Lung (tissue), 16 donors: ENCODE data around the gene CLEC6A. TPM values are rescaled to one million over a fixed set of nuclear protein-coding genes. Genes with fewer than 3 reads are reported as not detected.
"Not testable (repeated sequence)": the region's sequence is repeated elsewhere in the genome, so short reads cannot be mapped to it uniquely, and the experiment has no call there.

Experiments used
- ATAC-seq: fragments of 200-7000 bp; cut with Tn5 transposase; one replicate; pipeline ENCODE4 v1.9.1; 2020; ENCODE audit warnings: moderate number of reproducible peaks; ENCODE audit not compliant: insufficient read depth, low FRiP score
- DNase-seq, 3 donors: peaks; one replicate each; pipeline ENCODE4 v3.0.0-alpha.2; 2013 to 2017
- H3K27ac ChIP-seq, 2 donors: one replicate each; pipeline ENCODE4 v1.5.1; 2013; ENCODE audit warnings: mild to moderate bottlenecking in 2 of 2, moderate library complexity in 2 of 2, control low read depth in 1 of 2, inconsistent platforms in 1 of 2, low read depth in 1 of 2, low read length in 1 of 2
- H3K27me3 ChIP-seq, 3 donors: one replicate each; pipeline ENCODE4 v1.5.1; 2013; ENCODE audit warnings: low read length in 2 of 3; ENCODE audit not compliant: control insufficient read depth in 3 of 3, insufficient read depth in 3 of 3
- H3K36me3 ChIP-seq, 4 donors: one replicate each; pipeline ENCODE4 v1.5.1; 2013; ENCODE audit warnings: low read length in 4 of 4, mild to moderate bottlenecking in 1 of 4, moderate library complexity in 1 of 4; ENCODE audit not compliant: control insufficient read depth in 4 of 4, insufficient read depth in 4 of 4
- H3K4me1 ChIP-seq, 5 donors: one replicate each; pipeline ENCODE4 v1.5.1; 2013; ENCODE audit warnings: low read length in 5 of 5, mild to moderate bottlenecking in 2 of 5, moderate library complexity in 1 of 5; ENCODE audit not compliant: control insufficient read depth in 5 of 5, insufficient read depth in 5 of 5
- H3K4me3 ChIP-seq: one replicate; pipeline ENCODE4 v1.5.1; 2013; ENCODE audit warnings: mild to moderate bottlenecking, control low read depth, moderate library complexity
- H3K9ac ChIP-seq, 2 donors: one replicate each; pipeline ENCODE4 v1.5.1; 2013; ENCODE audit warnings: low read length in 2 of 2, control low read depth in 1 of 2; ENCODE audit not compliant: insufficient read depth in 1 of 2
- H3K9me3 ChIP-seq, 4 donors: one replicate each; pipeline ENCODE4 v1.5.1; 2013; ENCODE audit warnings: low read length in 3 of 4, mild to moderate bottlenecking in 1 of 4, moderate library complexity in 1 of 4; ENCODE audit not compliant: control insufficient read depth in 4 of 4, insufficient read depth in 3 of 4
- CTCF ChIP-seq: IDR thresholded peaks from 2 replicates; pipeline ENCODE4 v1.5.1; 2012; ENCODE audit warnings: mild to moderate bottlenecking; ENCODE audit errors: control extremely low read depth, extremely low read depth
- WGBS, 2 donors: extraction: QIAGEN DNeasy Blood & Tissue Kit; methylation state at CpG; one replicate each; pipeline ENCODE4 v1.1.7; 2013; 5-methylcytosine and 5-hydroxymethylcytosine counted together
- long read RNA-seq, 5 donors: transcript quantifications; one replicate each; lab custom pipeline, GENCODE V29; 2026
- polyA plus RNA-seq, 2 donors: library from polyadenylated mRNA; stranded (reverse); fragments of 200-250 nt; gene quantifications; one replicate each; pipeline ENCODE4 v1.2.1, GENCODE V29; 2013
- total RNA-seq, 2 donors: library from RNA; depleted of rRNA in 1 of 2; stranded (reverse); fragments of >200 nt in 1 of 2; gene quantifications; one replicate each; pipeline ENCODE4 v1.2.1, GENCODE V29; 2014 to 2021
- donor health status: control.
- donor health status: control.
- donor health status: Bipolar disorder and iron deficiency.
- donor health status: healthy.
- donor health status: DM: yes; HTN: yes; CAD: no.

The CLEC6A gene
- total RNA-seq (1 to 10 TPM in 1 of 2 donors, under 1 TPM in 1; 0.31 to 1.1 TPM), polyA plus RNA-seq (1 to 10 TPM in 1 of 2 donors, under 1 TPM in 1; 0.20 to 2.0 TPM)
- long read RNA-seq, donor 1: 0 reads
- long read RNA-seq, donor 2: 0 reads
- long read RNA-seq, donor 3: 0 reads
- long read RNA-seq, donor 4: 0 reads
- long read RNA-seq, donor 5: 0 reads

DNA sequence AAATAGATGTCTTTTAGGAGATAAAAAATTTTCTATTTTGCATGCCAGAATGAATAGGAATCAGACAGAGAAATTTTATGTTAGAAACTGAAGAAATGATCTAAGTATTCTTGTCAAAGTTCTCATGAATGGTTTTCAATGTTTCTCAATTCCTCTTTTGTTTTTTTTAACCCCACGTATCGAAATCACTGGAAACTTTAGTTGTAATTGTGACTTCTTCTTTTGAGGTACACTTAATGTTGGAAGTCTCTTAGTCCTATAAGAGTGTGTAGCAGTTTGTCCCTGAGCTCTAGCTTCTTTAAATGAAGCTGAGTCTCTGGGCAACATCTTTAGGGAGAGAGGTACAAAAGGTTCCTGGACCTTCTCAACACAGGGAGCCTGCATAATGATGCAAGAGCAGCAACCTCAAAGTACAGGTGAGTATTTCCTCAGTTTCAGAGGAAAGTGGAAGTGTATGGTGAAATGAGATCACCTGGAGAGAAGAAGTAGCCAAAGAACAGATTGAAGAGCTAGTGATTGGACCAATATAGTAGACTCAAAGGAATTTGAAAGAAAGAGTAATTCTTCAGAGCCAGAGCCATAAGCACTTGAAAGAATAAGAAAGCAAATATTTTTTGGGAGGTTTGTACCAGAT is at the start of gene CLEC6A:
Gene CLEC6A (plus strand): TSS at position 236 of the 634 bp plus-strand sequence. CDS start 150 bp downstream, at position 386.
- Histone ChIP-seq H3K9ac (no peak within 1 kb of the TSS), H3K27ac (no peak within 1 kb of the TSS), H3K4me3 (no peak within 1 kb of the TSS), H3K9me3 (no peaks in the 10 kb centered on the region), H3K4me1 (no peaks in the 10 kb centered on the region), H3K36me3 (no peaks in the 10 kb centered on the region), H3K27me3 (peaks cover 0 to 6% (median 0%) of the 10 kb centered on the region in 3 donors)
- ATAC-seq (no peak), DNase-seq (no peak)
- no peak for TF ChIP-seq CTCF
- 38 to 64% methylated on average over 2 of the region's 2 CpGs for WGBS, 2 donors

DNA sequence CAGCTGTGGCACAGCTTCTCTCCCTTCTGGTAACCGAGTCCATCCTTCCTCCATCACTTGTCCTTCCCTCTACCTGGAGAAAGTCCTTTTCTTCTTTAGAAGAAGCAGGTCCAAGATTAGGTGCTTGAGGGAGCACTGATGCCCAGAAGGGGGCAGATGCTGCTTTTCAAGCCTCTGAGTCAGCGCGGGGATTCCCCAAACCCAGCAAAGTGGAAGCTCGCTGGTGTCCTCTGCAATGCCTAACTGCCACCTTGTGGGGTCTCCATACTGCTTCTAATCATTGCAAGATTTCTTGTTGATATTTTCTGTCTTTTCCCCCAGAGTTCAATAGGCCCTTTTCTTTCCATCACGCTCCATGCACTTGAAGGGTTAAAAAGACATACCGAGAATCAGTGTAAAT is 36.2 kb upstream of the CLEC6A start:
- H3K9me3 ChIP-seq, H3K27me3 ChIP-seq, DNase-seq, H3K4me3 ChIP-seq, H3K36me3 ChIP-seq, H3K27ac ChIP-seq, H3K4me1 ChIP-seq, H3K9ac ChIP-seq, ATAC-seq: not testable (repeated sequence)
- peak; percentile 3 for TF ChIP-seq CTCF
- WGBS, 2 donors: no CpG with 5 or more reads among the region's 6 CpGs

DNA sequence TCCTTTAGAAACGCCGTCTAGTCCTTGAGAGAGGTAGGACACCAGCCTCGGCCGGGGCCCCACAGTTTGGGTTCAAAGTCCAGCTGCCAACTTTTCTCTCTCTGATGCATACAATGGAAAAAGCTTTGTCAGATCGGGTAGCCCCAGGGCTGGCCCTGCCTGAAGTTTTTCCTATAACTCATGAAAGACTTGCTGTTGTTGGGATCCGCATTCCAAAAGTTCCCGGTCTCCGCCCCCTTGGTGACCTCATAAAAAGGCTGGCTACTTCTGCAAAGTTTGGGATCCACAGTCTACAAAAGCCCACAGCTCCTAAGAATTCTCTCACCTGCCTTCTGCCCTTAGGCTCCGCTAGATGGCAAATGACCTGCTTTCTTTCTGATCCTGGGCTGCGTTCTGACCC is 35.3 kb upstream of the CLEC6A start:
- H3K36me3 ChIP-seq: no peaks in the 10 kb centered on the region
- no peaks in the 10 kb centered on the region for H3K9me3 ChIP-seq
- no peaks in the 10 kb centered on the region for H3K4me1 ChIP-seq
- no peak overlapping the region for H3K27ac ChIP-seq
- no peak overlapping the region for H3K4me3 ChIP-seq
- no peak overlapping the region for H3K9ac ChIP-seq
- DNase-seq (no peak), ATAC-seq (no peak)
- TF ChIP-seq CTCF: no peak
- no peaks in the 10 kb centered on the region for H3K27me3 ChIP-seq
- WGBS, 2 donors: no CpG with 5 or more reads among the region's 10 CpGs

DNA sequence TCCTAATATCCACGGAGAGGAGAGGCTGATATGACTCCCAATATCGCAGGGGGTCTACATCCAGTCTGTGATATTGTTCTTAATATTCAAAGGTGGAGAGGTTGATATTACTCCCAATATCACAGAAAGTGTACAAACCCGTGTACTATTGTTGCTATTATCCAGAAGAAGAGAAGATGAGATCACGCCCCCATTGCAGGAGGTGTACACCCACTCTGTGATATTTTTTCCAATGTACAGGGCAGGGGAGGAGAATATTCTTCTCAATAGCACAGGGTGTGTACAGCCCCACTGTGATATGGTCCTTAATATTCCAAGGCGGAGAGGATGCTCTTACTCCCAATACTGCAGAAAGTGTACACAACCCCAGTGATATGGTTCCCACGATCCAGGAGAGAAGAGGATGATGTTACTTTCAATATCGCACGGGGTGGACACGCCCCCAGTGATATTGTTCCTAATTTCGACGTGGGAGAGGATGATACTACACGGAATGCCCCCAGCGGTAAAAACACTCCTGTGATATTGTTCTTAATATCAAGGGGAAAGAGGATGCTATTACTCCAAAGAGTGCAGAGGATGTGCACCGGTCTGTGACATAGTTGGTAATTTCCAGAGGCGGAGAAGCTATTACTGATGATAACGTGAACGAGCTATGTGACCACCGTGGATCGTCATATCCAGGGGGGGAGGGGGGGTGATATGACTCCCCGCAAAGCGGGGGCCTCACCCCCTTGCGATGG is 11.1 kb upstream of the CLEC6A start:
- H3K4me3 ChIP-seq, H3K27me3 ChIP-seq, DNase-seq, H3K4me1 ChIP-seq, H3K36me3 ChIP-seq, H3K9ac ChIP-seq, H3K27ac ChIP-seq, H3K9me3 ChIP-seq, ATAC-seq: not testable (repeated sequence)
- 87 to 92% methylated on average over 22 of the region's 22 CpGs for WGBS, 2 donors
